PC-3 (cell line): Measurements from ENCODE around the gene THSD8.

Experiments used
- EZH2 ChIP-seq: fragments of 300-600 bp; sonication (generic); IDR thresholded peaks from one replicate; pipeline ENCODE4 v1.6.1; 2017; ENCODE audit warnings: antibody characterized with exemption, mild to moderate bottlenecking, low read length; ENCODE audit not compliant: unreplicated experiment
- EZH2phosphoT487 ChIP-seq: fragments of 300-600 bp; sonication (generic); IDR thresholded peaks from 2 replicates; pipeline ENCODE4 v1.6.1; 2018; ENCODE audit warnings: mild to moderate bottlenecking, antibody characterized with exemption, low read length, borderline replicate concordance
- TF ChIP-seq, protein P1 (sequence below): fragments of 300-600 bp; sonication (generic); conservative IDR thresholded peaks from 2 replicates; pipeline ENCODE4 v1.5.1; 2017; ENCODE audit warnings: antibody characterized with exemption, low read depth, mild to moderate bottlenecking, low read length

DNA sequence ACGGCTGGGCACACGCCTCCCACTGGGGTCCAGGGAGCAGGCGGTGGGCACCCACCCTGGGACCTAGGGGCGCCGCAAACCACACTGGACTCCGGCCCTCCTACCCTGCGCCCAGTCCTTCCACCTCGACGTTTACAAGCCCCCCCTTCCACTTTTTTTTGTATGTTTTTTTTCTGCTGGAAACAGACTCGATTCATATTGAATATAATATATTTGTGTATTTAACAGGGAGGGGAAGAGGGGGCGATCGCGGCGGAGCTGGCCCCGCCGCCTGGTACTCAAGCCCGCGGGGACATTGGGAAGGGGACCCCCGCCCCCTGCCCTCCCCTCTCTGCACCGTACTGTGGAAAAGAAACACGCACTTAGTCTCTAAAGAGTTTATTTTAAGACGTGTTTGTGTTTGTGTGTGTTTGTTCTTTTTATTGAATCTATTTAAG, 9.0 kb upstream of the THSD8 start:
- TF ChIP-seq, protein P1, sequence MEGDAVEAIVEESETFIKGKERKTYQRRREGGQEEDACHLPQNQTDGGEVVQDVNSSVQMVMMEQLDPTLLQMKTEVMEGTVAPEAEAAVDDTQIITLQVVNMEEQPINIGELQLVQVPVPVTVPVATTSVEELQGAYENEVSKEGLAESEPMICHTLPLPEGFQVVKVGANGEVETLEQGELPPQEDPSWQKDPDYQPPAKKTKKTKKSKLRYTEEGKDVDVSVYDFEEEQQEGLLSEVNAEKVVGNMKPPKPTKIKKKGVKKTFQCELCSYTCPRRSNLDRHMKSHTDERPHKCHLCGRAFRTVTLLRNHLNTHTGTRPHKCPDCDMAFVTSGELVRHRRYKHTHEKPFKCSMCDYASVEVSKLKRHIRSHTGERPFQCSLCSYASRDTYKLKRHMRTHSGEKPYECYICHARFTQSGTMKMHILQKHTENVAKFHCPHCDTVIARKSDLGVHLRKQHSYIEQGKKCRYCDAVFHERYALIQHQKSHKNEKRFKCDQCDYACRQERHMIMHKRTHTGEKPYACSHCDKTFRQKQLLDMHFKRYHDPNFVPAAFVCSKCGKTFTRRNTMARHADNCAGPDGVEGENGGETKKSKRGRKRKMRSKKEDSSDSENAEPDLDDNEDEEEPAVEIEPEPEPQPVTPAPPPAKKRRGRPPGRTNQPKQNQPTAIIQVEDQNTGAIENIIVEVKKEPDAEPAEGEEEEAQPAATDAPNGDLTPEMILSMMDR: no peak
- no peak for TF ChIP-seq EZH2
- TF ChIP-seq EZH2phosphoT487: no peak
